GDM1 (cell line): Measurements from ENCODE around the gene NSUN5.
"Not testable (repeated sequence)": the region's sequence is repeated elsewhere in the genome, so short reads cannot be mapped to it uniquely, and the experiment has no call there.

Experiments used
- DNase-seq: peaks from one replicate; lab custom pipeline; 2025; lab: John Stamatoyannopoulos, UW

The NSUN5 gene

DNA sequence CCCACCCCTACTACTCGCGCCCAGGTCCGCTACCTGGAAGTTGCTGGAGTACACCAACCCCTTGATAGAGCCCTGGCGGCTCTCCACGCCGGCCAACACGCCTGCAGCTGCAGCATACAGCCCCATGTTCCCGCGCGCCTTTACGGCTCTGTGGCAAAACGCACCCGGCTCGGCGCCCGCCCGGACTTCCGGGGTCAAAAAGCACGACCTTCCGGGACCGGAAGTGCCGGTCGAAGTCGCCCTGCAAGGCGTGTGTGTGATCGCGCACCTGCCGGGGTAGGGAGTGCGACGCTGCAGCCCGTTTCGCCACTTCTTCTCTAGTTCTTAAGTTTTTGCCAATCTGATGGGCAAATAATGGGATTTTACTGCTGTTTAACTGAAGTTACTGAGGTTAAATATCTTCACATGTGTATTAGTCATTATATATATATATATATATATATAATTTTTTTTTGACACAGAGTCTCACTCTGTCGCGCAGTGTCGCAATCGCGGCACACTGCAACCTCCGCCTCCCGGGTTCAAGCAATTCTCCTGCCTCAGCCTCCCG lies at the start of gene NSUN5:
NSUN5 (minus strand) TSS at position 162 of the 550 bp plus-strand sequence; CDS start at position 126, 36 bp downstream.
- DNase-seq: peak; percentile 75

DNA sequence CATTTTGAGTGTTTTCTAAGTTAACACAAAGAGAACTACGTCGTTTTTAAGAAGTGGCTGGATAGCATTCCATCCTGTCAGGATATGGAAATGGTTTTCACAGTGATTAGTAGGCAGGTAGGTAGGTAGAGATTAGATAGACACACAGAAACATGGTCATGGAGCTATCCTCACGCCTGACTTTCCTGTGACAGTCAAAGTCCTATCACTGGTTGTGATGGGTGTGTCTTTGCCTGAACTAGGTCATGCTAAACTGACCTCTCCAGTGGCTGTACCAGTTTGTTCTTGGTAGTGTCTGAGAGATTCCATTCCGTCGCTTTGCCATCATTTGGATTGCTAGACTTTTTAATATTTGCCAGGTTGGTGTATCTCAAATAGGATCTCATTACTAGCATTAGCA lies 47.5 kb upstream of the NSUN5 start:
- no peak for DNase-seq

GRCh38 chr7:73354821-73355220 lies 46.2 kb upstream of the NSUN5 start:
- DNase-seq: no peak

GRCh38 chr7:73354196-73354595 lies 45.6 kb upstream of the NSUN5 start:
- no peak for DNase-seq

DNA sequence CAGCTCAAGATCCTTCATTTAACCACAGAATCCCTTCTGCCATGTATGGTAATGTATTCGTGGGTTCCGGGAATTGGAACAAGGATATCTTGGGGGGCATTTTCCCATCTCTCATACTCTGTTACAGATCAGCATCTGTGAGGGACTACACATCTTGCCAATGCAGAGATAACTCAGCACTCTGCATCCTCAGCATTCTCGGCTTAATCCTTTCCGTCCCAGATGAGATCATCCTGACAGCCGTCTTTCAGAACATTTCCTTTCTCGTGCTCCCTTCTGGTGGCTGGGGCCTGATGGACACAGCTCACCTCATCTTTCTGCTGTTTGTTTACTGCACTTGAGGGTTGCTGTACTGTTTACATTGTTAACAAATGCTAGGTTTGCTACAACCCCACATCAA lies 44.6 kb upstream of the NSUN5 start:
- DNase-seq: no peak

DNA sequence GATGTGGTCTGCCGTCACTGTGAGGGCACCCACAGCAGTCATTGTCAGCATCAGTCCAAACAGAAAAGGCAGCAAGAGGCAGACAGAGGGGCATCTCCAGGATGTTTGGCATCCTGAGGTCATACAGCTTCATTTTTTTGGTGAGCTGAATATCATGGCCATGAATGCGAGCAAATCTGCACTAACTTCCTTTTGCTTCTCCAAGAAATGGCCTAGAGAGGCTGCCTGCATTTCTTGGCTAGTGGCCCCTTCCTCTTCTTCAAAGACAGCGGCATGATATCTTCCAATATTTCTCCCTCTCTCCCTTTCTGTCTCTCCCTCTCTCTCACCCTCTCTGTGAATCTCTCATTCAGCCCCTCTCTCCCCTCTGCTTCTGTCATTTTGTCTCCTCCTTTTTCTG lies 44.2 kb upstream of the NSUN5 start:
- no peak for DNase-seq

GRCh38 chr7:73351447-73352167 lies 43.0 kb upstream of the NSUN5 start:
- no peak for DNase-seq

GRCh38 chr7:73350306-73351068 lies 41.9 kb upstream of the NSUN5 start:
- no peak for DNase-seq

DNA sequence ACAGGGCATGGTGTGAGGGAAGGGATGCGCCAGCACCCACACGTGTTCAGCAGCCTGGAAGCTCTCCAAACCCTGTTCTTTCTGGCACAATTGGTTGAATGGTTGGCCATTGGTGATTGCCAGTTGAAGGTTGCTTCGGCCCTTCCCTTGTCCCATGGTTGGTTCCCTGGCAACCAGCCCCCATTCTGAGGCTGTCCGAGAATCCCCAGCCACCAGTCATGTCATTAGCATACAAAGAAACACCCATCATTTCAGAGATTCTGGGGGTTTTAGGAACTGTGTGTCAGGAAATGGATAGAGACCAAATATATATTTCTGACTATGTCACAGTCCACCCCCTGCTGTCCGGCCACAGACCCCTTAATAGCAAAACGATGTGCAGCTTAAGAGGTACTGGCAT lies 41.1 kb upstream of the NSUN5 start:
- DNase-seq: no peak

- DNase-seq: no peak
These were observed 37.3 kb upstream of the NSUN5 start for GRCh38 chr7:73345951-73346350.

DNA sequence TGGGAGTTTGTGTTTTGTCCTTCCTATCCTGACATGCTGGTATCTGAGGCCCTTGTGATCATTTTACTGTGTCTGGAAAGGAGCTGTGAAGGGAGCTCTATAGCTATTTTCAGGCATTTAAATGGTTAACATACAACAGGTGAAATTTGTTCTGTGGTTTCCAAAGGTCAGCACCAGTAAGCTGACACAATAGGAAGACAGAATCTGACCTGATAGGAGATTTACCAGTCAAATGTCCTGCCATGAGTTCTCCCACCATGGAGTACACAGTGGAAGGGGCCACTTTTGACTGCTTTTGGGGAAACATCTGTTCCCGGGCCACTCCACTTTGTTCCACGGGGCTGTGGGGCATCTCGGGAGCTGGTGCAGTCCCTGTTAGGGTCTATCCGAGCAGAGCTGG lies 36.9 kb upstream of the NSUN5 start:
- no peak for DNase-seq

GRCh38 chr7:73343671-73344380 lies 35.2 kb upstream of the NSUN5 start:
- DNase-seq: no peak

DNA sequence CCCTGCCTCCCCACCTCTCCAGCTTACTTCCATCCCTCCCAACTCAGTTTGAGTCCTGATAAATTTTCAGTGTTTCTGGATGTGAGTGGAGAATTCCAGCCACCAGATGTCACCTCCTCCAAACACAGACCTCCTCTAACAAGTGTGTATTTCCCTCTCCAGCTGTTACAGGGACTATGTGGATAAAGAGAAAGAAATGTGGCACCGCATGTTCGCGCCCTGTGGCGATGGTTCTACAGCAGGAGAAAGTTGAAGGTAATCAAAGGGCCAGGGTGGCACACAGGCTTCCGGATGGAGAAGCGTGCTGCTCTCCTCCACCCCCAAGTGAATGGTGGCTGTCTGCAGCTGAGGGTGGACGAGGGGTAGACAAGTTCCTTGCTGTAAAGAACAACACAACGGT lies 34.0 kb upstream of the NSUN5 start:
- no peak for DNase-seq

- DNase-seq: no peak
These were observed 33.3 kb upstream of the NSUN5 start for GRCh38 chr7:73341877-73342276.

GRCh38 chr7:73340514-73340913 lies 31.9 kb upstream of the NSUN5 start:
- DNase-seq: no peak

GRCh38 chr7:73338321-73338720 lies 29.7 kb upstream of the NSUN5 start:
- no peak for DNase-seq

GRCh38 chr7:73332447-73332846 lies 23.8 kb upstream of the NSUN5 start:
- no peak for DNase-seq

GRCh38 chr7:73330772-73331171 lies 22.1 kb upstream of the NSUN5 start:
- no peak for DNase-seq

GRCh38 chr7:73329861-73330581 lies 21.4 kb upstream of the NSUN5 start:
- DNase-seq: no peak

- no peak for DNase-seq
These were observed 20.1 kb upstream of the NSUN5 start for GRCh38 chr7:73328696-73329095.

DNA sequence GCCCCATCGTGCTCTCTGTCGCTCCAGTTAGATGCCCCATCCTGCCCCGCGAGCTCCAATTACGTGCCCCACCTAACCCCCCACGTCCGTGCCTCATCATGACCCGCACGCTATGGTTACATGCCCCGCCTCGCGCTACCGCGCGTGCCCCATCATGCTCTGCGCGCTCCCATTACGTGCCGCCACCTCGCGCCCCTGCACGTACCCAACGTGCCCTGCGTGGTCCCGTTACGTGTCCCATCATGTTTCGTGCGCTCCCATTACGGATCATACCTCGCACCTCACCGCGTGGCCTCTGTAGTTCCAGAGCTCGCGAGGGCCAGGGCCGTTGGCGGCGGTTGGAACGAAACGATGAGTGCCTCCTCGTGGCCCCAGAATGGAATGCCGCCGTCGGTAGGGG lies 19.3 kb upstream of the NSUN5 start, which contains the start of the genes FKBP6 and TRIM50:
FKBP6 (plus strand) TSS at position 240 of the 400 bp plus-strand sequence. CDS start 268 bp downstream, outside the sequence.
TRIM50 (minus strand) TSS at position 161 of the 400 bp plus-strand sequence. CDS start 3,295 bp downstream, outside the sequence.
- not testable (repeated sequence) for DNase-seq

DNA sequence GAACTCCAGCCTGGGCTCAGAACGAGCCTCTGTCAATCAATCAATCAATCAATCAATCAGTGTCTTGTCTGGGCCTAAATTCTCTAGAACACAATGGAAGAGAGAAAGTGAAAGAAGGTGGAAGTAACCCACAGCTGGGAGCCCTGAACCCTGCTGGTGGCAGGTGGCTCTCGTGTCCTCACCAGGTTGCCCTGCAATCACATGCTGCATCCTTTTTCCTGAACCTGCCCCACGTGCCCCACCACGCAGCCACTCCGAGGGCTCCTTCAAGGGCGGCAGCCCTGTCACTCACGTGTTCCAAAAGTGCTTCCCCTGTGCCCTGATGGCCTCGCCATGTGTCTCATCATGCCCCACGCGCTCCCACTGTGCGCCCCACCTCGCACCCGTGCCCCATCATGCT lies 18.8 kb upstream of the NSUN5 start:
- not testable (repeated sequence) for DNase-seq
